GM19463 (cell line): ENCODE measurements around the gene SLC26A8.
"Not testable (repeated sequence)": the region's sequence is repeated elsewhere in the genome, so short reads cannot be mapped to it uniquely, and the experiment has no call there.

Experiments
- ATAC-seq: cut with Tn5 transposase; IDR thresholded peaks from one replicate; pipeline ENCODE4 v1.9.1; 2021; ENCODE audit warnings: mild to moderate bottlenecking, moderate library complexity; ENCODE audit not compliant: unreplicated experiment

Gene SLC26A8

DNA sequence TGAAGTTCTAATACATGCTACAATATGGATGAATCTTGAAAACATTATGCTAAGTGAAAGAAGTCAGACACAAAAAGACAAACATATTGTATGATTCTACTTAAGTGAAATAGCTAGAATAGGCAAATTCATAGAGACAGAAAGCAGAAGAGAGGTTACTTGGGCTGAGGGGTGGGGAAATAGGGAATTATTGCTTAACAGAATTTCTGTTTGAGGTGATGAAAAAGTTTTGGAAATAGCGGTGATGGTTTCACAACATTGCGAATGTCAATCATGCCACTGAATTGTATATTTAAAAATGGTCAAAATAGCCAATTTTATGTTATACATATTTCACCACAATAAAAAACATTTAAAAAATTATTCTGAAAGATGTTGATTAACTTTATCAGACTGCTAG, 6.1 kb downstream of the SLC26A8 start:
- no peak for ATAC-seq

DNA sequence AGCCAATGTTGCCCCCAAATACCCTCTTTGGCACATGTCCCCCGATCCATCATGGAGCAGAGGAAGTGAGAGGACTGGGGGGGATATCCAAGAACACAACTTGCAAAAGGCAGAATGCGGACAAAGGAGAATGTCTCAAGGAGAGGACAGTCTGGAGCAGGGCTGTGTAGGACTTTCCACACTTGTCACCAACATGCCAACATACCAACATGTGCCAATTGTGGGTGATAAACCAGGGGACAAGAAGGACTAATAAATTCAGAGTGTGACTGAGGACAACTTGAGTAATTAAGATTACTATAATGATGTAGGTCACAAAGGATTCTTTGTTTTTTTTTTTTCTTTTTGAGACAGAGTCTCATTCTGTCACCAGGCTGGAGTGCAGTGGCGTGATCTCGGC, 8.8 kb downstream of the SLC26A8 start:
- ATAC-seq: no peak

GRCh38 chr6:36000451-36000850, 24.0 kb downstream of the SLC26A8 start:
- ATAC-seq: no peak

DNA sequence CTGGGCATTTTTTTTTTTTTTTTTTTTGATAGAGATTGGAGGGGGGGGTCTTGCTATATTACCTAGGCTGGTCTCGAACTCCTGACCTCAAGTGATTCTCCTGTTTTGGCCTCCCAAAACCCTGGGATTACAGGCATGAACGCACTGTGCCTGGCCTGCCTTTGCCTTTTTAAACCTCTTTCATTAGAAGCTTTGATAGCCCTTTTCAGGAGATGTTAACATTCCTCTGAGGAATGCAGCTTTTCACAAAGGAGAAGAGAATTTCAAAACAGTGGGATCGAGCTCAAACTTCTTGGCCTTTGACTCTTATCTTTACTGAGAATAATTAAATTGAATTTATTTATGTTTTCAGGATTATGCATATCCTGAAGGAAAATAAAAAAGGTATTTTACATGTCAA, 31.3 kb downstream of the SLC26A8 start:
- ATAC-seq: no peak

GRCh38 chr6:35988047-35988446, 36.4 kb downstream of the SLC26A8 start:
- ATAC-seq: not testable (repeated sequence)

DNA sequence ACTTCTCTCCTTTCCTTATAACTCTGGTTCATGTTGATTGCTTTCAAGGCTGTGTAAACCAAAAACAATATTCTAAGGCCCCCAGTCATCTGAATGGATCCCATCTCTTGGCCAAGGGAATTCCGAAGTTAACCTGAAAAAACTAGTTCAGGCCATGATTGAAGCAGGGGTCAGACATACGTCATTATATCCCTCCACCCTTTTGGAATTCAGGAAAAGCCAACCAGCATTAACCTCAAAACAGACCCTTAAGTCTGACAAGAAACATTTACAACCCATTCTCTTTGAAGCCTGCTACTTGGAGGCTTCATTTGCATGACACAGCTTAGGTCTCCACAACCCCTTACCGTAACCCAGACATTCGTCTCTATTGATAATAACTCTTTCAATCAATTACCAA, 39.7 kb downstream of the SLC26A8 start:
- ATAC-seq: no peak

DNA sequence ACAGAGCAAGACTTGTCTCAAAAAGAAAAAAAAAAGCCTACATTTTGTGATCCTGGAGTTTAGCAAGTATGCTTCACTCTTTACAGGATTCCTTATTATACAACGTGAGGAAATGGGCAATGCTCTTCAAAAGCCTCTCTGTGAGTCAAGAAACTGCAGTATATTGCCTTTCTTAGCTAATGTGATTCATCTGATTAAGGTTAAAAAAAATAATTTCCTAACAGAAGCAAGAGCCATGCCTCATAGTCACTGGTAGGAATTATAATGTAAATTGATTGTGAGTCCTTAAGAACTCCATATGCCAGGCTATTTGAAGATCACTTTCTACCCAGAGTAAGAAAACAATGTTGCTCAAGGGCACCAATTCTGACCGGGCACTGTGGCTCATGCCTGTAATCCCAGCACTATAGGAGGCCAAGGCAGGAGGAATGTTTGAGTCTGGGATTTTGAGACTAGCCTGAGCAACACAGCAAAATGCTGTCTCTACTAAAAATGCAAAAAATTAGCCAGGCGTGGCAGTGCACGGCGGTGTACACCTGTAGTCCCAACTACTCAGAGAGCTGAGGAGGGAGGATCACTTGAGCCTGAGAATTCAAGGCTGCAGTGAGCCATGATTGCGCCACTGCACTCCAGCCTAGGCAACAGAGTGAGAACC, 43.3 kb downstream of the SLC26A8 start:
- ATAC-seq: no peak

- ATAC-seq: not testable (repeated sequence)
Measured at GRCh38 chr6:35980126-35980525, 44.3 kb downstream of the SLC26A8 start.

DNA sequence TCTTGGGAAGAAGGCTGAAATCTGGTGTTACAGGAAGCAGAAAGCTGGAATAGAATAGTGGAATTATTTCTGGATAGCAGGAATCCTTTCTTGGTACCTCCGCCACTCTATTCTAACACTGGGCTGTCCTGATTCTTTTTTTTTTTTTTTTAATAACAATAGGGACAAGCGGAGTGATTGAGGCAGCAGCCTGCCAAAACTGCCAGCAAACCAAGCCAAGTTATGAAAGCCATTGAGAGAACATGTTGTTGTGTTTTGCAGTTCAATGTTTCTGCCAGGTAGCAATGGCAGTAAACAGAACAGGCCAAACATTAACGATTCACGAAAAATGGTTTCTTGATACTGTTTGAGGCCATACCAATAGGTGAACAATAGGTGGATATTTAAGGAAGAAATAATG, 47.1 kb downstream of the SLC26A8 start:
- ATAC-seq: no peak

DNA sequence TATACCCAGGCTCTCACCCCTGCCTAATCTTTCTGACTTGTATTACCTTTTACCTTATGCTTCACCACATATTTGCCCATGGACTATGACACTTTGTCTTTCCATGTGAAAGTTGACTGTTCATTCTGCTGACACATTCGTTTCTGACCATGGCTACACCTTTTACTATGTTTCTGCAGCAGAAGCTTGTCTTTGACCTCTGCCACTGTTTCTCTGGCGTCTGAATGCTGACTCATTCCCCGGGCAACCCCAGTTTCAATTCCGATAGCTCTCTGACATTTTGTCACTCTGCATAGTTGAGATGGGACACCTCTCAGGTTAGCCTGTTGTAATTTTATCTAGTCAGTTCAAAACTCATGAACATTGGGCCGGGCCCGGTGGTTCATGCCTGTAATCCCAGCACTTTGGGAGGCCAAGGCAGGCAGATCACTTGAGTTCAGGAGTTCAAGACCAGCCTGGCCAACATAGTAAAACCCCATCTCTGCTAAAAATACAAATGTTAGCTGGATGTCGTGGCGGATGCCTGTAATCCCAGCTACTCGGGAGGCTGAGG, 50.7 kb downstream of the SLC26A8 start:
- peak; percentile 73 for ATAC-seq

DNA sequence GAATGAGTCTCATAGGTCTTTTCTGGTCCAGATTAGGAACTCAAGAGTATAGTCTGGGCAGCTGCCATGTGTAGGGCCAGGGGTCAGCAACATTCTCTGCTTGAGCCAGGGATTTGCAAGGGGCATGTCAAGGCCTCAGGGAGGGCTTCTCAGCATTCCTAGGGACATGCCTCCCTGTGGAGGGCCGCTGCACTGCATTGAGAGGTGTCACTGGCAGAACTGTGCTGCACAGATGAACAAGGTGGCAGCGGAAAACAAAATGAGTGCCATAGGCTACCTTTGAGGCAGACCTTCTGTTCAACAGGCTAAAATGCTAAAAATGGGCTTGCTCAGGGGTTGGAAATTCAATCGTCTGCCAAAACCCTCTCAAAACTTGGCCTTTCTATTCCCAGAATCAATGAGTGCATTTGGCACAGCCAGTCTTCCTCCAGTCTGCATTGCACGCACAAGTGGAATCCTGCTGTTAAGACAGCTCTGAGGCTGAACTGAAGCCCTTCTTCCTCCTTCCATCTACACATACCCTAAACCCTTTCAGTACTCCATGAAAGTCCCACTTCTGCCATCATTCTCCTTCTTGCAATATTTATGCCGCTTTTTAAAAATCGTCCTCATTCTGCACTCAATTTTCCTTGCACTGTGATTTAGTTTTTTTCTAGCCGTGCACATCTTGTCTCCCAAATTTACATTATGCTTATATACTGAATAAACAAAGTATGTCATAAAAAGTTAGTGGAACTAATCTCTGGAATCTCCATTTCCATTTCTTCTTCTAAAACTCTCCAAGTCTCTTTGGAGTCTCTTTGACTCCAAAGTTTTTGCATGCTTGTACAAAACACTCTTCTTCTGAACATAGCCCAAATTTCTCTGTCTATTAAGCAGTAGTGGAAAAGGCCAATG, 51.7 kb downstream of the SLC26A8 start:
- ATAC-seq: no peak

DNA sequence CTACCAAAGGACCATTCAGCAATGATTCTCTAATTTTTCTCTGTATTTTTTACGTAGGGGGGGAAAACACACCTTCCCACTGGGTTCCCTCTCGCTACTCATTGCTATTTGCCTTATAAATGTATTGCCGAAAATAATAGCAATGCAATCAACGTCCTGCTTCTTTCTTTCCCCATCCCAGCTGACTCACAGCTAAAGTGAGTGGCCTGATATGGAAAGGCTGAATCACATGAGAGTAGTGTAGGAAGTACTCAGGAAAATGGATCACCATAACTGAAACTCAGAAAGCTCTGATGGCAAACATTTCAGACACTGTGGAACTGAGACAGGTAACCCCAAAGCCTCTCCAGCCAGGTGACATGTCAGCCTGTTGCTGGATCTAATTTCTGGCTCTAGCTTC, 54.3 kb downstream of the SLC26A8 start:
- no peak for ATAC-seq

DNA sequence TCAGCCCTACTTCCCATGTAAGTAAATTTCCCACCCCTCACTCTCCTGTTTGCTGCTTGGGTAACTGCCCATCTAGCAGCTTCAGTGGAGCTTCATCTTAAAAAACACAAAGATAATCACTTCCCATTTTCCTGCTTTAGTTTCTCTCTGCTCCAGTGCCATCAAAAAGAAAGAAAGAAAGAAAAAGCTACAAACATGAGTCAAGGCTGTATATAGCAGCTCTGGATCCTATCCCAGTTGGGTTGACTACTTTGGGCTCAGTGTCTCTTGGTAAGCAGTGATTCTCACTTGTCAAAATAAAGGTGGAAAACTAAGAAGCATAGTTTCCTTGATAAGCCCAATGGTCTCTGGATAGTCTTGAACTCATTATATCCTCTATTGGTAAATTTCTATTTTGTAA, 54.8 kb downstream of the SLC26A8 start:
- no peak for ATAC-seq

DNA sequence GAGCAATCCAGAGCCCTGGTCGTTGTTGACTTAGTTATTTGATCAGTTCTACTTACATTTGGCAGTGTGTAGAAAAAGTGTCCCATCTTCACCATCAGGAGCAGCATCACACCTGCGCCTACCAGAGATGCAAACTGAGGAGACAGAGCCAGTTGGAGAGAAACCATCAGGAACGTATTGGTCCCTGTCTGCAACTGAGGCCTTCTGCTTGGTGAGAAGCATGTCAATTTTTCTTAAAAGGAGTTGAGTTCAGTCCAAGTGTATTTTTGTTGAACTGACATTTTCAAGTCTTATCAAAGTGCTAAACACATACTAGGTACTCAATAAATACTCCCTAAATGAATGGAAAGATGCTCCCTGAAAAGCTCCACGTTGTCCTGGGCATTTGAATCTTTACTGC, 55.6 kb downstream of the SLC26A8 start:
- ATAC-seq: no peak

- ATAC-seq: no peak
Measured at GRCh38 chr6:35967076-35967774, 57.2 kb downstream of the SLC26A8 start.

GRCh38 chr6:35962779-35963560, 61.5 kb downstream of the SLC26A8 start:
- ATAC-seq: no peak

GRCh38 chr6:35960187-35960586, 64.3 kb downstream of the SLC26A8 start:
- ATAC-seq: no peak

- no peak for ATAC-seq
Measured at GRCh38 chr6:35955970-35956369, 68.5 kb downstream of the SLC26A8 start.

DNA sequence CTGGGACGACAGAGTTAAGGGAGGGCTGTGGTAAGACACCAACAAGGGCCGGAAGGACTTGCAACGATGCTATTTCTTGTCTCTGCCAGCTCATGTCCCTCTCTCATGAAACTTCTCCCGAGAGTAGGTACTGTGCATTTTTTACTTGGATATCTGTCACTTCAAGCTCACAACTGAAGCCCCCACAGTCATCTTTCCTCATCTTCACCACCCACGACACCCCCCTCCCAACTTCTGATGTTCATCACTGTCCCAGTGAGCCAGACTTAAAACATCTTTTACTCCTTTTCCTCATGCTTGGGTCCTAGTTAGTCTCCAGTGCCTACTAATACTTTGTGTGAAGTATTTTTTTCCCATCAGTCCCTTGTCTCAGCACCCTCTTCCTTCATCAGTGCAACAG, 68.9 kb downstream of the SLC26A8 start:
- no peak for ATAC-seq

GRCh38 chr6:35955071-35955470, 69.4 kb downstream of the SLC26A8 start:
- ATAC-seq: no peak

DNA sequence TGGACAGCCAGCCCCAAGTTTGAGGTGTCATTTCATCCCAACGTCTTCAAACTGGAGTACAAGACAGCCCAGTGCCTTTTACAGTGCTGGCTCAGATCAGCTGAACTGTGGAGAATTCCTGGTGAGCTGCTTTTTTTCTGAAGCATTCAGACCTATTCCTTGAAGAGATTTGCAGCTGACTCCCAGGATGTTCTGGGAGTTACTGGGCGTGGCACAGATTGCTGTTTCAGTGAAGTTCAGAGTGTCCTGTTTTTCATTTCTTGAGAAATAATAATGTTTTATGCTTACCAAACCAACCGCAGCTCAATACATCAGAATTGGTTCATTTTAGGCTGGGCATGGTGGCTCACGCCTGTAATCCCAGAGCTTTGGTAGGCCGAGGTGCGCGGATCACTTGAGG, 70.1 kb downstream of the SLC26A8 start:
- ATAC-seq: no peak
